GM21423 (cell line): Measurements from ENCODE around the gene CSK.

Source experiments
- ATAC-seq: cut with Tn5 transposase; IDR thresholded peaks from one replicate; pipeline ENCODE4 v1.9.1; 2021; ENCODE audit warnings: mild to moderate bottlenecking, moderate library complexity; ENCODE audit not compliant: unreplicated experiment

The CSK gene

DNA sequence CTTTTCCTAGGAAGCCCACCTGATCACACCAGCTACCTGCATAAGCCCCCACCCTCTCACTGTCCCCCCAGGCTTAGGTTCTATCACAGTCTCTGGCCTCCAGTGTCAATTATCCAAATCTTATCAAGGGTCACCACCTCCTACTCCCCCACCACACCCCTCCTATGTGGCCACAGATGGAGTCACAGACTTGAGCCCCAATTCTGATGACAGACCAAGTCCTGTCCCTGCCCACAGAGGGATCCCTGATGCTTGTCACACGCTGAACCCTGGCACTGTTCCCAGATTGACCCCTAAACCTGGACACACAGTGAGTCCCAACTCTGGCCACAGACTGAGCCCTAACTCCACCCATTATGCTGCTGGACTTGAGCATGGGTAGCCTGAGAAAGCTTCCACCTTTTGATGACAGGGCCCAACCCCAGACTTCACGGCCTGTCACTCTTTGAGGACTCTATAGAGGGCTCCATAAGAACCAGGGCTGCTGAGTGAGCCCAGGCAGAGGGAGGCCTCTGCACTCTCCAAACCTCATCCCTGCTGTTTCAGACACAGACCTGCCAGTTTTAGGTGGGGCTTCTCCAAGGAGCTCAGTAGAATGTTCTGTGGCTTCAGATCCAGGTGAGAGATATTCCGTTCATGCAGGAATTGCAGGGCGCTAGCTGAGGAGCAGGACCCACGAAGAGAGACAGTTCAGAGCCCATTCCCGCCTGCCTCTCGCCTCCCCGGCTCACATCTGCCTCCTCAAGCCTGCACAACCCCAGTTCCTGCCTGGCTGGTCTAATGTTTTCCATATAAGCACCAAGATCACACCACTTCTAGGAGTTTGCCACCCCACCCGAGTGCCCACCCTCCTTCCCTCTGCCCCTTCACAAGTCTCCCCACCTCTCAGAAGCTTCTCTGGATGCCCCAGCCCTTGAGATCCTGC, 59.2 kb downstream of the CSK start:
- ATAC-seq = no peak

DNA sequence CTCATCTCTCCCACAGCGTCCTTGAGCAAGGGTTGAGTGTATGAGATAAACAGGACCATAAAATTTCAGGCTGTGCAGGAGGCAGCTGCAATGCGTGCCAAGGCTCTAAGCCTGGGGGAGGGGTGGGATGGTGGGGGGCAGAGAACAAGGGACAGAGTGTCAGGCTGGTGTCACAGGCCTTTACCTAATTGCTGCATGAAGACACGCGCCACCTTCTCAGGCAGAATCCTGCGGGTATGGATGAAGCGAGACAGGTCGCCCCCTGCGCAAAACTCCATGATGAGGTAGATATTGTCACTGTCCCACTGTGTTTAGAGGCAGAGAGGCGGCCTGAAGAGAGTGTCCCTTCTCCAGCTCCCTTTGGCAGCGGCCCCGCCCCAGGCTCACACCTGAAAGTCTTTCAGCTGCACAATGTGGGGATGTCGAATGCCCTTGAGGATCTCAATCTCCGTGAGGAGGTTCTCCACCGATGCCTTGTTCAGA, 60.1 kb downstream of the CSK start:
- ATAC-seq = no peak

DNA sequence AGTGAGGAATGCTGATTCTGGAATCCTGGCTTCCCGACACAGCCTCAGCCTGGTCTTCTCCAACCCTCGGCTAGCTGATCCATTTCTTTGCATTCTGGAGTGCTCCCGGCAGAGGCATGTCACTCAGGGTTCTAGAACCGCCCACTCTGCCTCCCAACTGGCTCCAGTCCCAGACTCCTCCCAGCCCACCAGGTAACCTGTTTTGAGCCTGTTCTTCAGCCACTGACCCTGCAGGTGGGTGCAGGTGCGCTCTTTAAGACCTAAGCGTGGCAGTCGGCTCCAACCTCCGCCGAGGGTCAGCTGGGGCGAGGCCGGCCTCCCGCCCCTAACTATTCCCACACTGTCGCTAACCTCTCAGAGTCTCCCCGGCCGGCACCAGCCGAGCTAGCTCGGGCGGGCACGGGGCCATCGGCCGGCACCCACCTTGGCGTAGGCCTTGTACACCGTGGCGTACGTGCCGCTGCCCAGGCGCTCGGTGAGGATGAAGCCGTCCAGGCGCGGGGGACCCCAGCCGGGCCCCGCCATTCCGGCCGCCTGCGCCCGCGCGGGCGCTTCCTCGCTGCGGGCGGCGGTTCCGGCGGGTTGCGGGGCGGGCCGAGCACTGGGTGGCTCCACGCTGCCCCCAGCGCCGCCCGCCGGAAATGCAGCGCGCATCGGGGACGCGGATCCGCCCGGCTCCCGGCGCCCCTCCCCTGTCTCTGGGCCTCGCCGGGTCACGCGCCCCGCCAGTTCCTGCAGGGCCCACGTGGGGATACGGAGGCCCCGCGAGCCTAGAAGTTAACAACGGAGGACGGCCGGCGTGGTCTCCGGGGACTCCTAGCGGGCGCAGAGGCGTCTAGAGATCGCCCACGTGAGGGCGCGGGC, 60.9 kb downstream of the CSK start, which contains the start of gene ULK3:
Gene ULK3 (minus strand): TSS at position 576 of the 864 bp plus-strand sequence. CDS start 51 bp downstream, at position 525.
- peak; percentile 72 for ATAC-seq

DNA sequence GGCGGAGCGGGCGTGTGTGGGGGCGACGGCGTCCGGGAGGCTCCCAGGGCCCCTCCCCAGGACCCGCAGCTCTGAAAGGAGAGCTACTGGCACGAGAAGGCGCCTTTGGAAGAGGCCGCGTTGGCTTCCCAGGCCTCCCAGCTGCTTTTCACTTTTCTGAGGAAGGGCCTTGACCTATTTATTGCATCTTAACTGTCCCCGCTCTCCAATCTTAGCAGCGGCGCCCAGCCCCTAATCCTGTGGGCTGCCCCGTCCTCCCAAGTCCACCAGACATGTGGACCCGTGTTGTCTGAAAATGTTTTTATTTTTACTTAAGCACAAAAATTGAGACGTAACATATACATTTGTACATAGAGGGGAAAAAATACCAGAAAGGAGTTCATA, 61.6 kb downstream of the CSK start:
- ATAC-seq = no peak

DNA sequence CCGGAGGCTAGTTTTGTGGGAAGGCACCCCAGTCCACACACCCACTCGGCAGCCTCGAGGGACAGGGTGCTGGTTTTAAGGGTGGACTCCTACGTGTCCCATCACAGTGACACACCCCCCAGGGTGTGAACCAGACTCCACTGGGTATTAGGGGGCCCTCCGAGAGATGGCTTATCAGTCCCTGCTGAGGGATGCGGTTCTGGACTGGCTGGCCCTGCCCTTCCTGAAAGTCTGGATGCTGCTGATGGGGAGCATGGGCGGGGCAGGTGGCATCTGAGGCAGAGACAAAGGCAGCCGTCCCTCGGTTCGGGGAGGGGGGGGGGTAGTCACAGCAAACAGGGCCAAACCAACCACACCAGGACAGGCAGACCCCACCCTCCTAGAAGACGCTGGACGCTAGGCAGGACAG, 62.0 kb downstream of the CSK start:
- no peak for ATAC-seq

DNA sequence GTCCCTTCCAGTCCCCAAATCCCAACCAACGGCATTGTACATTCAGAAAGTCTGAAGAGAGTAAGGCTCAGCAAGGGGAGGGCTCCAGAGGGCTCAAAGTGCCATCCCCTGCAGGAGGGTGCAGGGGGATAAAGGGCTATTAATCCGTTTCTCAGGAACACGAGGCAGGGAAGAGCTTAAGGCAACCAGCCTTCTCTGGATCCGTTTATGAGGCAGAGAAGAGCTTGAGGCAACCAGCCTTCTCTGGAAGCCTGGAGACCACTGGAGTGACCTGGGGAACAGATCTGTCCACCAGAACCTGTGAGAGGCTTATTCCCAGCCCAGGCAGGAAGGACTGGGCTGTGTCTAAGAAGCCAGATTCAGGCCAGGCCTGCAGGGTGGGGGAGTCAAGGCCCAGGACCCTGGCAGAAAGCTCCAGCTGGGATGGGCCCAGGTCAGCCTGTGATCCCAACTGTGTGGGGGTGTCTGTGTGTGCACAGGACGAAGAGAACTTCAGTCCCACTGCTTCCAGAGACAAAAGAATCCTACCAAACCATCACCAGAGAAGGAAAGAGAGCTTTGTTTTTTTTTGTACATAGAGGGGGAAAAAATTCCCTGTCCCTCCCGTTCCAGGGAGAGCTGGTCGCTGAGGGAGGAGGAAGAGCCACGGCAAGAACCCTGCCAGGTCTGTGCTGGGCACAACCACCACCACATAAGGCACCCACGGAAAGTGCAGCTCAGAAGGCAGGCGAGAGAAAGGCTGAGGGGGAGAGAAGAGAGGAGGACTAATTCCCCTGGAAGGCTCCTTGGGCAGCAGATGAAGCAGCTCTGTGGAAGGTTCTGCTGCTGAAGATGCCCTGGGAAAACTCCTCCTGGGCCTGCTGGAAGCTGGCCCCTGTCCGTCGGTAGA, 62.7 kb downstream of the CSK start:
- ATAC-seq = no peak

DNA sequence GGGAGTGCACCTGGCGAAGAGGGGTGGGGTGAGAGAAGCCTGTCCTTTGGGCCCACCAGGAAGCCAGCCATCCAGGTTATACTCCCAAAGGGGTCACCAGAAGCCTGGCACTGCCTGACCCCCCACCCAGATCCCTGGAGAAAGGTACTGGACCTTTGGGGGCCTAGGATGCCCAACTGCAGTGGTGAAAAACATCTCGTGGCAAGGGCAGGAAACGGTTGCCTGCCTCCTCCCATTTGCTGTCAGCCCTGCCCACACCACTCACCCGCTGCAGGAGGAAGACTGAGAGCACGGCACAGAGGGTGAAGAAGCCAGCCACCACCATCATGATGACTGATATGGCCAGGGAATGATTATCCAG, 63.3 kb downstream of the CSK start:
- no peak for ATAC-seq

DNA sequence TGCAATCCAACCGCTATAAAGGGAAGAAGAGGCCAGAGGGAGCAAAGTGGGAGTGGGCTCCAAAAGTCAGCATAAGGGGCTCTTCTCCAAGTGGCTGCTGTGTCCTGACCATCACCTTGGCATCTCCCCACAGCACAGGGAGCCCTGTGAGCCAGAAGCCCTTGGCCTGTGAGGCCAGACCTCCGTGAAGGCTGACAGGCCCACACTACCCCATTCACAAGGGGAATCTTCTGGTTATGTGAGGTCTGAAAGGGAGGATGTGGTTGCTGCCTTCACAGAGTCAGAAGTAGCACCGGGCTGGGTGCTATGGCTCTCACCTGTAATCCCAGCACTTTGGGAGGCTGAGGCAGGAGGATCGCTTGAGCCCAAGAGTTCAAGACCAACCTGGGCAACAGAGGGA, 63.7 kb downstream of the CSK start:
- no peak for ATAC-seq

DNA sequence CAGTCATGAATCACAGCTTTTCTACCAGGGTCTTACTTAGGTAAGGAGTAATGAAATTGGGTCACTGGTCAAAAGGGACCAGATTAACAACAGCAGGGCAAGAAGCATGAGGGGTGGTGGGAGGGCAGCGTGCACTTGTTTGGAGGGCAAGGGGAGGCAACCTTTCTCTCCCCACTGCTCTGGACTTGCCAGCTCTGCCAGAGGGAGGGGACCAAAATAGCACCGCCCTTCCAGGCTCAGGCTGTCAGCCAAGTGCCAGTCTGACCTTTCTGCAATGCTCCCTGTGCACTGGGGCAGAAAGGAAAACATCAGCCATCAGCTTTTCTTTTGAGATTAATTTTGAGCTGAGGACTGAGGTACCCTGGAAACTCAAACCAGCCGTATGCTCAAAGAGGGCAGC, 65.6 kb downstream of the CSK start:
- no peak for ATAC-seq

DNA sequence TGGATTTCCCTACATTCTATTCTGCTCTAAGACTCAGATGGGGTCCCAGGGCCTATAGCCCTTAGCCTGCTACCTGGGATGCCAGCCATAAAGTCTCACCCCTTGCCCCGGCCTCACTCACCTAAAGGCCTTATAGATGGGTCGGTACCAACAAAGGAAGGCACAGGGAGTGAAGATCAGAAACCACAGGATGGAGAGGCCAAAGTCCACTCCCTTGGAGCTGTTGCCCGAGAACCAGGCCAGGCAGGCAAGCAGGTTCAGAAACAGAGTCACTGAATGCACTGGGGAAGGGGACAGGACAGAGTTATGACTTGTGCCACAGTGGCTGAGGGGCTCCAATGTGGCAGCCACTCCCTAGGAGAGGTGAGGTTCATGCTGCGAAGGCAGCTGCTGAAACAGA, 68.5 kb downstream of the CSK start:
- ATAC-seq = no peak

DNA sequence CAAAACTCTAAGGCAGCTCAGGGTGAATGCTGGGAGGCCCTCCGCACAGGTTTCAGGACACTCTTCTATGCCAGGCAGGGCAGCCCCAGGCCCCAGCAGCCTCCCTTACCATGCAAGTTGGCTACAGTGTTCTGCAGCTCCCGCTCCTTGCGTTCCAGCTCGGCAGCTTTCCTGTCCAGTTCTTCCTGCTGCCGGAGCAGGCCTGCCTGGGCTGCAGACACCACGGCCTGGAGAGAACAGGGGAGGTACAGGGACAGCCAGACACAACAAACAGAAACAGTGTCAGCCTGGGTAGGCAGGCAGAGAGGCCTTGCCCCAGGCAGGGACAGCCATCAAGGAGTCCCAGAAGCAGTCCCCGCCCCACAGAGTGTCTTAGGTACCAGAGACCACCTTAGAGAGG, 70.1 kb downstream of the CSK start:
- ATAC-seq = no peak
